K562 (cell line): Measurements from ENCODE around the gene XPC. TPM values are rescaled to one million over a fixed set of nuclear protein-coding genes. Genes with fewer than 3 reads are reported as not detected.

Experiments used
- ATAC-seq: fragments of 200-7000 bp; cut with Tn5 transposase; 3 replicates; pipeline ENCODE4 v1.9.1; 2020; ENCODE audit warnings: moderate library complexity
- BruUV-seq: library from RNA; stranded (reverse); fragments of 400-500 nt; replicated peaks from 2 replicates; lab custom pipeline; 2021; lab: Mats Ljungman, UMichigan
- CTCF ChIA-PET: fragments of 300-600 bp; formaldehyde crosslinking; extraction: SDS; loops from one replicate; lab custom pipeline; 2021; ENCODE audit warnings: low intra/inter-chr PET ratio; lab: Yijun Ruan, JAX
- POLR2A ChIA-PET: fragments of 300-600, 350-650 bp; sonication (Branson Sonifier 250); formaldehyde crosslinking; extraction: SDS; loops from one replicate; lab custom pipeline; 2021; ENCODE audit warnings: antibody characterized with exemption, inconsistent platforms; lab: Yijun Ruan, JAX
- DNase-seq, 4 experiments: peaks; one replicate each; pipeline versions ENCODE4 v3.0.0 to v3.0.0-alpha.2; 2011 to 2018; ENCODE audit warnings: low spot score in 3 of 4, mixed read lengths in 3 of 4; ENCODE audit errors: extremely low read depth in 1 of 4
- FAIRE-seq: peaks from 2 replicates; lab custom pipeline; 2011; peaks lifted over from hg19 to GRCh38; lab: Jason Lieb, UNC
- H2AFZ ChIP-seq: 2 replicates; pipeline ENCODE4 v1.6.0; 2011; ENCODE audit warnings: low read depth, low read length, control low read depth, inconsistent platforms
- H3K27ac ChIP-seq: fragments of 200-600 bp; 3 replicates; pipeline ENCODE4 v1.8.0; 2011; ENCODE audit warnings: low read depth, mild to moderate bottlenecking, control low read depth, inconsistent platforms, low read length, moderate library complexity, mixed read lengths; ENCODE audit errors: extremely low read depth
- H3K27me3 ChIP-seq, 2 experiments: fragments of 300-600 bp in 1 of 2; 2 replicates in 1 of 2; 3 replicates in 1 of 2; pipeline versions ENCODE4 v1.6.0 to v1.8.0; 2011; ENCODE audit warnings: inconsistent platforms in 2 of 2, low read length in 2 of 2, mild to moderate bottlenecking in 1 of 2, mixed read lengths in 1 of 2, moderate library complexity in 1 of 2; ENCODE audit not compliant: control insufficient read depth in 2 of 2, insufficient read depth in 2 of 2
- H3K36me3 ChIP-seq: fragments of 300-600 bp; 3 replicates; pipeline ENCODE4 v1.8.0; 2011; ENCODE audit warnings: mild to moderate bottlenecking, low read length, inconsistent platforms; ENCODE audit not compliant: control insufficient read depth, insufficient read depth
- H3K4me1 ChIP-seq, 2 experiments: fragments of 200-600 bp in 1 of 2; replicated peaks in 1 of 2; 2 replicates in 1 of 2; 3 replicates in 1 of 2; pipeline versions ENCODE4 v1.5.1 to v1.8.0; 2011; ENCODE audit warnings: inconsistent platforms in 2 of 2, low read length in 2 of 2, mild to moderate bottlenecking in 1 of 2, mixed read lengths in 1 of 2, moderate library complexity in 1 of 2; ENCODE audit not compliant: control insufficient read depth in 2 of 2, insufficient read depth in 2 of 2
- H3K4me2 ChIP-seq: 2 replicates; pipeline ENCODE4 v1.6.1; 2011; ENCODE audit warnings: low read length, control low read depth, inconsistent platforms, mixed read lengths; ENCODE audit not compliant: insufficient read depth
- H3K4me3 ChIP-seq: fragments of 200-600 bp; sonication (generic), shearing (Covaris generic); 2 replicates; pipeline ENCODE4 v1.5.1; 2016; ENCODE audit warnings: control low read depth, inconsistent platforms
- H3K79me2 ChIP-seq: fragments of 200-600 bp; 3 replicates; pipeline ENCODE4 v1.8.0; 2011; ENCODE audit warnings: low read length, inconsistent platforms; ENCODE audit not compliant: control insufficient read depth, insufficient read depth
- H3K9ac ChIP-seq, 2 experiments: 2 replicates each; pipeline versions ENCODE4 v1.6.0 to v1.6.1; 2011; ENCODE audit warnings: low read depth in 2 of 2, low read length in 2 of 2, control low read depth in 1 of 2, inconsistent platforms in 1 of 2, mild to moderate bottlenecking in 1 of 2, mixed read lengths in 1 of 2; ENCODE audit not compliant: insufficient read depth in 1 of 2
- H3K9me1 ChIP-seq: one replicate; pipeline ENCODE4 v1.6.0; 2011; ENCODE audit warnings: inconsistent platforms, mild to moderate bottlenecking, low read length, moderate library complexity; ENCODE audit not compliant: control insufficient read depth, insufficient read depth
- H3K9me3 ChIP-seq: replicated peaks from 2 replicates; pipeline ENCODE4 v1.5.1; 2011; ENCODE audit warnings: low read depth, low read length, inconsistent platforms; ENCODE audit not compliant: control insufficient read depth, insufficient read depth
- H4K20me1 ChIP-seq: replicated peaks from 2 replicates; pipeline ENCODE4 v1.6.1; 2011; ENCODE audit warnings: low read length, inconsistent platforms, mixed read lengths; ENCODE audit not compliant: control insufficient read depth, insufficient read depth
- CBX5 ChIP-seq: IDR thresholded peaks from 2 replicates; pipeline ENCODE4 v1.6.1; 2014; ENCODE audit warnings: low read depth, borderline replicate concordance
- CHCHD3 ChIP-seq: fragments of 250-450 bp; sonication (Bioruptor Pico); IDR thresholded peaks from 2 replicates; pipeline ENCODE4 v2.1.2; 2022; ENCODE audit warnings: mild to moderate bottlenecking
- DDX20 ChIP-seq: fragments of 450-650 bp; IDR thresholded peaks from 2 replicates; pipeline ENCODE4 v1.6.1; 2016; ENCODE audit warnings: missing genetic modification characterization, low read depth, mild to moderate bottlenecking, missing compliant biosample characterization, moderate library complexity
- DNMT1 ChIP-seq: fragments of 450-650 bp; IDR thresholded peaks from 2 replicates; pipeline ENCODE4 v1.6.1; 2016; ENCODE audit warnings: antibody characterized with exemption, mild to moderate bottlenecking
- ELF4 ChIP-seq: fragments of 450-650 bp; formaldehyde crosslinking; IDR thresholded peaks from 2 replicates; pipeline ENCODE4 v1.4.0; 2022; ENCODE audit warnings: missing genetic modification characterization
- HDAC8 ChIP-seq: fragments of 450-650 bp; IDR thresholded peaks from 2 replicates; pipeline ENCODE4 v1.6.1; 2016; ENCODE audit warnings: mild to moderate bottlenecking, missing genetic modification characterization, moderate library complexity, missing compliant biosample characterization
- IRF2 ChIP-seq: sonication (generic); formaldehyde crosslinking; IDR thresholded peaks from 2 replicates; pipeline ENCODE4 v1.8.1; 2022; ENCODE audit warnings: mild to moderate bottlenecking, missing genetic modification reagents
- IRF9 ChIP-seq: fragments of 450-650 bp; IDR thresholded peaks from 2 replicates; pipeline ENCODE4 v1.6.1; 2016; ENCODE audit warnings: missing biosample characterization, missing genetic modification characterization
- KDM1A ChIP-seq, 2 experiments: fragments of 450-650 bp; IDR thresholded peaks; 2 replicates each; pipeline ENCODE4 v1.6.1; 2016; ENCODE audit warnings: mild to moderate bottlenecking in 2 of 2
- KHSRP ChIP-seq: fragments of 450-650 bp; IDR thresholded peaks from 2 replicates; pipeline ENCODE4 v1.6.1; 2017
- MTA3 ChIP-seq: fragments of 450-650 bp; formaldehyde crosslinking; IDR thresholded peaks from 2 replicates; pipeline ENCODE4 v1.6.1; 2017; ENCODE audit warnings: mild to moderate bottlenecking, borderline replicate concordance
- PRMT5 ChIP-seq: sonication (generic); formaldehyde crosslinking; IDR thresholded peaks from 2 replicates; pipeline ENCODE4 v1.5.0; 2020; ENCODE audit warnings: missing genetic modification reagents
- SLC30A9 ChIP-seq: fragments of 250-450 bp; sonication (Bioruptor Pico); IDR thresholded peaks from 2 replicates; pipeline ENCODE4 v1.8.0; 2022; ENCODE audit warnings: mild to moderate bottlenecking, moderate library complexity
- SPI1 ChIP-seq: IDR thresholded peaks from 2 replicates; pipeline ENCODE4 v1.6.1; 2011; ENCODE audit warnings: low read depth, low read length, control low read depth, borderline replicate concordance
- ZKSCAN8 ChIP-seq: fragments of 200-800 bp; sonication (Bioruptor generic); IDR thresholded peaks from 2 replicates; pipeline ENCODE4 v1.6.1; 2016; ENCODE audit warnings: missing genetic modification characterization, missing compliant biosample characterization
- ZNF121 ChIP-seq: sonication (generic); formaldehyde crosslinking; conservative IDR thresholded peaks from 2 replicates; pipeline ENCODE4 v1.8.0; 2022; ENCODE audit warnings: missing genetic modification reagents
- ZNF282 ChIP-seq: sonication (generic); formaldehyde crosslinking; IDR thresholded peaks from 2 replicates; pipeline ENCODE4 v1.8.1; 2023; ENCODE audit warnings: missing genetic modification reagents
- ZNF57 ChIP-seq: fragments of 450-650 bp; formaldehyde crosslinking; IDR thresholded peaks from 2 replicates; pipeline ENCODE4 v1.4.0; 2020; ENCODE audit warnings: mild to moderate bottlenecking, moderate library complexity
- ZNF766 ChIP-seq: fragments of 200-800 bp; sonication (Bioruptor generic); conservative IDR thresholded peaks from 2 replicates; pipeline ENCODE4 v1.6.1; 2016; ENCODE audit warnings: missing genetic modification characterization, missing compliant biosample characterization
- WGBS: fragments of 100-300 bp; shearing (Covaris generic); methylation state at CpG from one replicate; pipeline ENCODE4 v1.1.6; 2016; ENCODE audit warnings: low coverage, mixed read lengths; ENCODE audit not compliant: insufficient coverage; ENCODE audit errors: missing lambda C conversion rate; 5-methylcytosine and 5-hydroxymethylcytosine counted together
- in situ Hi-C: fragments of 300-500 bp; cut with MboI; formaldehyde crosslinking; loops from 4 replicates; pipeline ENCODE4 v1.15.0; 2018; ENCODE audit warnings: inconsistent platforms, mixed read lengths
- intact Hi-C: fragments of 100-400 bp; cut with micrococcal nuclease; formaldehyde crosslinking; loops from 2 replicates; pipeline ENCODE4 v1.14.2; 2022
- polyA plus RNA-seq, 8 experiments: library from polyadenylated mRNA; depleted of rRNA in 4 of 8; stranded (reverse) in 5 of 8; unstranded in 3 of 8; fragments of >200 nt; fragmentation: Nextera tagmentation in 2 of 8; fragmentation: Illumina TruSeq in 1 of 8; extraction: Ambion mirVana in 2 of 8; extraction: Trizol in 1 of 8; gene quantifications; 2 replicates each; pipeline versions ENCODE4 v1.2.1 to v1.2.3, GENCODE V29; 2011 to 2014; ENCODE audit warnings: inconsistent platforms in 1 of 8, missing spikeins in 1 of 8
- total RNA-seq, 7 experiments: library from RNA; depleted of rRNA in 6 of 7; stranded (reverse); fragments of >200 nt in 6 of 7; fragmentation: Illumina TruSeq in 2 of 7; extraction: Trizol in 2 of 7; gene quantifications; 2 replicates each; pipeline versions ENCODE4 v1.2.1 to v1.2.3, GENCODE V29; 2011 to 2021; ENCODE audit warnings: low replicate concordance in 1 of 7

XPC gene
- total and polyA plus RNA-seq, 9 of the 15 experiments (the other 6 are each of a cell fraction or from before 2014, with no cell fraction given) = 3.8 to 54.7 (median 41.3) TPM

- in situ Hi-C loops (loop anchor here (5.0 kb wide), 2 partner anchors 60 to 260 kb away; no protein-coding TSS in a partner anchor), intact Hi-C loops (loop anchor here (2.0 to 10.0 kb wide), 6 partner anchors 170 to 720 kb away; partner anchors contain the start of gene CCDC174)
- no peak for ATAC-seq
- Histone ChIP-seq H3K27ac (no peak overlapping the region), H3K4me1 (peaks cover 23 to 35% of the 10 kb centered on the region in 2 experiments; a peak in 4 of 5 replicates), H3K79me2 (no peaks in the 10 kb centered on the region), H3K4me3 (no peak overlapping the region), H2AFZ (no peak overlapping the region), H3K9me3 (no peaks in the 10 kb centered on the region), H3K4me2 (no peak overlapping the region), H3K9ac (peak overlapping the region in 1 of 2 experiments; percentile 53; a peak in 1 of 4 replicates), H4K20me1 (no peaks in the 10 kb centered on the region), H3K36me3 (peaks cover 33% of the 10 kb centered on the region), H3K9me1 (no peaks in the 10 kb centered on the region), H3K27me3 (no peaks in the 10 kb centered on the region)
- BruUV-seq = no TSS peak
- TF ChIP-seq ZNF57 = no peak
- no peak for TF ChIP-seq ZNF766 (CRISPR knock-in tag)
- no peak for TF ChIP-seq DDX20 (tag)
- no peak for TF ChIP-seq ELF4
- TF ChIP-seq KHSRP = no peak
- TF ChIP-seq SPI1 = no peak
- TF ChIP-seq KDM1A (IDR thresholded peaks at IDR 0.05) = no peak
- TF ChIP-seq ZKSCAN8 (CRISPR knock-in tag) = no peak
- TF ChIP-seq ZNF282 = no peak
- TF ChIP-seq ZNF121 (CRISPR knock-in tag) = no peak
- no peak for TF ChIP-seq SLC30A9
- no peak for TF ChIP-seq HDAC8
- no peak for TF ChIP-seq DNMT1
- TF ChIP-seq IRF2 (CRISPR knock-in tag) = no peak
- TF ChIP-seq CHCHD3 (CRISPR knock-in tag) = no peak
- TF ChIP-seq PRMT5 (CRISPR knock-in tag) = no peak
- no peak for TF ChIP-seq MTA3
- no peak for TF ChIP-seq IRF9 (tag)
- TF ChIP-seq CBX5 = no peak
- FAIRE-seq = no peak
- WGBS = 71% methylated on average over 7 of the region's 7 CpGs
- DNase-seq = no peak
- ChIA-PET POLR2A (interaction anchor here (0.8 to 3.0 kb wide), 8 partner anchors 8 to 203 kb away, joined by 3 to 28 read pairs (median 6); partner anchors contain the start of genes LSM3 and XPC), CTCF (interaction anchor here (0.6 to 4.6 kb wide), 5 partner anchors 58 to 305 kb away, joined by 3 to 55 read pairs (median 4); no protein-coding TSS in a partner anchor)
Measured at GRCh38 chr3:14201940-14202684, 23.7 kb upstream of the XPC start.
